PC-3 (cell line): ENCODE results near the gene HERC3. TPM values are rescaled to one million over a fixed set of nuclear protein-coding genes. Genes with fewer than 3 reads are reported as not detected.
A peak's percentile ranks its signal among the peaks of the same experiment; 100 is the strongest.

Experiments used
- ATAC-seq: fragments of 200-7000 bp; cut with Tn5 transposase; 2 replicates; pipeline ENCODE4 v1.9.1; 2020; ENCODE audit warnings: mild to moderate bottlenecking, moderate library complexity
- BruUV-seq: library from RNA; stranded (reverse); fragments of 400-500 nt; replicated peaks from 2 replicates; lab custom pipeline; 2021; lab: Mats Ljungman, UMichigan
- CTCF ChIA-PET: fragments of 300-600 bp; sonication (Branson Sonifier 250); formaldehyde crosslinking; loops from one replicate; lab custom pipeline; 2022; ENCODE audit warnings: antibody characterized with exemption; lab: Charles Lee
- POLR2A ChIA-PET: fragments of 300-600 bp; sonication (Branson Sonifier 250); formaldehyde crosslinking; loops from one replicate; lab custom pipeline; 2022; ENCODE audit warnings: antibody characterized with exemption; ENCODE audit not compliant: unreplicated experiment; lab: Charles Lee
- DNase-seq: peaks from one replicate; pipeline ENCODE4 v3.0.0-alpha.2; 2015
- H2AFZ ChIP-seq: fragments of 300-600 bp; sonication (generic); 2 replicates; pipeline ENCODE4 v1.6.0; 2016; ENCODE audit warnings: antibody characterized with exemption, low read length
- H3F3A ChIP-seq: fragments of 300-600 bp; sonication (generic); one replicate; pipeline ENCODE4 v1.6.0; 2017; ENCODE audit warnings: antibody characterized with exemption, low read length, control low read depth, mild to moderate bottlenecking; ENCODE audit not compliant: unreplicated experiment
- H3K27ac ChIP-seq: fragments of 300-600 bp; sonication (generic); 2 replicates; pipeline ENCODE4 v1.5.1; 2016; ENCODE audit warnings: mild to moderate bottlenecking, low read length
- H3K27me3 ChIP-seq: fragments of 300-600 bp; sonication (generic); 2 replicates; pipeline ENCODE4 v1.6.1; 2016; ENCODE audit warnings: low read length, mixed read lengths
- H3K36me3 ChIP-seq: fragments of 300-600 bp; sonication (generic); 2 replicates; pipeline ENCODE4 v1.6.1; 2016; ENCODE audit warnings: low read depth, mixed run types, low read length, mixed read lengths
- H3K4me1 ChIP-seq: fragments of 300-600 bp; sonication (generic); 2 replicates; pipeline ENCODE4 v1.5.1; 2016; ENCODE audit warnings: low read length; ENCODE audit not compliant: insufficient read depth
- H3K4me2 ChIP-seq: fragments of 300-600 bp; sonication (generic); 2 replicates; pipeline ENCODE4 v1.6.0; 2016; ENCODE audit warnings: low read length
- H3K4me3 ChIP-seq: fragments of 300-600 bp; sonication (generic); 2 replicates; pipeline ENCODE4 v1.5.1; 2016; ENCODE audit warnings: mild to moderate bottlenecking, low read length, mixed read lengths
- H3K79me2 ChIP-seq: fragments of 300-600 bp; sonication (generic); 2 replicates; pipeline ENCODE4 v1.6.1; 2017; ENCODE audit warnings: low read length, mixed read lengths
- H3K9ac ChIP-seq: fragments of 300-600 bp; sonication (generic); 2 replicates; pipeline ENCODE4 v1.6.0; 2016; ENCODE audit warnings: mild to moderate bottlenecking, low read length
- H3K9me2 ChIP-seq: fragments of 300-600 bp; sonication (generic); replicated peaks from 2 replicates; pipeline ENCODE4 v1.6.1; 2016; ENCODE audit warnings: mixed run types, low read length, mixed read lengths
- H3K9me3 ChIP-seq: fragments of 300-600 bp; sonication (generic); 2 replicates; pipeline ENCODE4 v1.6.1; 2016; ENCODE audit warnings: low read length, mixed read lengths
- H4K20me1 ChIP-seq: fragments of 300-600 bp; sonication (generic); 2 replicates; pipeline ENCODE4 v1.6.1; 2016; ENCODE audit warnings: low read length, mixed read lengths
- EZH2 ChIP-seq: fragments of 300-600 bp; sonication (generic); IDR thresholded peaks from one replicate; pipeline ENCODE4 v1.6.1; 2017; ENCODE audit warnings: antibody characterized with exemption, mild to moderate bottlenecking, low read length; ENCODE audit not compliant: unreplicated experiment
- EZH2phosphoT487 ChIP-seq: fragments of 300-600 bp; sonication (generic); IDR thresholded peaks from 2 replicates; pipeline ENCODE4 v1.6.1; 2018; ENCODE audit warnings: mild to moderate bottlenecking, antibody characterized with exemption, low read length, borderline replicate concordance
- intact Hi-C: fragments of 100-400 bp; cut with micrococcal nuclease; formaldehyde crosslinking; loops from 2 replicates; pipeline ENCODE4 v1.9.0; 2023
- total RNA-seq: library from RNA; depleted of rRNA; stranded (reverse); fragments of >200 nt; gene quantifications from 2 replicates; pipeline ENCODE4 v1.2.3, GENCODE V29; 2014
- TF ChIP-seq, protein P1 (sequence below): fragments of 300-600 bp; sonication (generic); conservative IDR thresholded peaks from 2 replicates; pipeline ENCODE4 v1.5.1; 2017; ENCODE audit warnings: antibody characterized with exemption, low read depth, mild to moderate bottlenecking, low read length

Gene HERC3
- total RNA-seq, 1 experiment from 2014 or later: 5.2 TPM

DNA sequence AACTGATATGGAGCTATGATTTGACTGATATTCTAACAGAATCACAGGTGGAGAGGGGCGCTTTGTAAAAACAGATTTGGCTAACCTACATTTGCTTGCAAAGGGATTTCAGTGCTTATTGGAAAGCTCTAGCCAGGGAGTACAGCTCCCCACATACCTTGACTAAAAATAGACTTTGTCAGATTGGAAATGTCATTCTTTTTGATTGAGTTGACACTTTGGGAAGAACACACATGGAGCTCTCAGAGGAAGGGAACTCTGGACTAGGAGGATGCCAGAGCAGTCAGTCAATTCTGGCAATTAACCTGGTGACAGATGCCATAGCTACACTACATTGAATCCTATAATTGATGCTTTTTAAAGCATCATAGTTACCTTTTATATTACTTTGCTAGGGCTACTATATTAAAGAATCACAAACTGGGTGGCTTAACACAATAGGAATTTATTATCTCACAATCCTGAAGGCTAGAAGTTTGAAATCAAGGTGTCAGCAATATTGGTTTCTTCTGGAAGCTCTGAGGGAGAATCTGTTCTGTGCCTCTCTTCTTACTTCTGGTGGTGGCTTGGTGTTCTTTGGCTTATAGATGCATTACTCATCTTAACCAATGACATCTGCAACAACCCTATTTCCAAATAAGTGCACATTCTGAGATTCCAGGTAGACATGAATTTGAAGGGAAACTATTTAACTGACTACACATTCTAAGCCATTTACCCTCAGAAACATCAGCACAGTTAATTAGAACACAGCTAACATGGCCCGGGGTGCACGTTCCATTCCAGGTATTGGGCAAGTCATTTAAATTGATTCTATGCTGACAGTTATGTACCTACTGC, 8.4 kb upstream of the HERC3 start:
- TF ChIP-seq EZH2: no peak
- TF ChIP-seq, protein P1, sequence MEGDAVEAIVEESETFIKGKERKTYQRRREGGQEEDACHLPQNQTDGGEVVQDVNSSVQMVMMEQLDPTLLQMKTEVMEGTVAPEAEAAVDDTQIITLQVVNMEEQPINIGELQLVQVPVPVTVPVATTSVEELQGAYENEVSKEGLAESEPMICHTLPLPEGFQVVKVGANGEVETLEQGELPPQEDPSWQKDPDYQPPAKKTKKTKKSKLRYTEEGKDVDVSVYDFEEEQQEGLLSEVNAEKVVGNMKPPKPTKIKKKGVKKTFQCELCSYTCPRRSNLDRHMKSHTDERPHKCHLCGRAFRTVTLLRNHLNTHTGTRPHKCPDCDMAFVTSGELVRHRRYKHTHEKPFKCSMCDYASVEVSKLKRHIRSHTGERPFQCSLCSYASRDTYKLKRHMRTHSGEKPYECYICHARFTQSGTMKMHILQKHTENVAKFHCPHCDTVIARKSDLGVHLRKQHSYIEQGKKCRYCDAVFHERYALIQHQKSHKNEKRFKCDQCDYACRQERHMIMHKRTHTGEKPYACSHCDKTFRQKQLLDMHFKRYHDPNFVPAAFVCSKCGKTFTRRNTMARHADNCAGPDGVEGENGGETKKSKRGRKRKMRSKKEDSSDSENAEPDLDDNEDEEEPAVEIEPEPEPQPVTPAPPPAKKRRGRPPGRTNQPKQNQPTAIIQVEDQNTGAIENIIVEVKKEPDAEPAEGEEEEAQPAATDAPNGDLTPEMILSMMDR: no peak
- no peak for TF ChIP-seq EZH2phosphoT487
- no peak for DNase-seq
- Histone ChIP-seq H3K4me2 (no peak overlapping the region), H3K9me2 (no peaks in the 10 kb centered on the region), H3K36me3 (no peaks in the 10 kb centered on the region), H3K27ac (no peak overlapping the region), H3K27me3 (no peaks in the 10 kb centered on the region), H3K4me3 (no peak overlapping the region), H3K79me2 (no peaks in the 10 kb centered on the region), H2AFZ (no peak overlapping the region), H3K9ac (no peak overlapping the region), H3F3A (no peaks in the 10 kb centered on the region), H3K9me3 (no peaks in the 10 kb centered on the region), H3K4me1 (peaks cover 7% of the 10 kb centered on the region), H4K20me1 (no peaks in the 10 kb centered on the region)
- BruUV-seq: no TSS peak
- ChIA-PET POLR2A (no interaction called here), CTCF (no interaction called here)
- intact Hi-C loops: no loop called here
- no peak for ATAC-seq

DNA sequence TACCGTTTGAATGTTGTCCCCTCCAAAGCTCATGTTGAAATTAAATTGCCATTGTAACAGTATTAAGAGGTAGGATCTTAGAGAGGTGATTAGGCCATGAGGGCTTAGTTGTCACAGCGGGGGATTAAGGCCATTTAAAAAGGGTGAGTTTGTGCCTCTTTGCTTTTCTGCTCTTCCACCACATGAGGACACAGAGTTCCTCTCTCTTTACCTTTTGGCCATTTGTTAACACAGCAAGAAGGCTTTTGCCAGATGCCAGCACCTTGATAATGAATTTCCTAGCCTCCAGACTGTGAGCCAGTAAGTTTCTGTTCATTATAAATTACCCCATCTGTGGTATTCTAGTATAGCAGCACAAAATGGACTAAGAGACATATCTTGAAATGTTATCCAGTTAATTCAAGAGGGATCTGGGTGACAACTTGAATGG, 7.8 kb upstream of the HERC3 start:
- ChIA-PET CTCF (no interaction called here), POLR2A (no interaction called here)
- H4K20me1 ChIP-seq: no peaks in the 10 kb centered on the region
- no peaks in the 10 kb centered on the region for H3K27me3 ChIP-seq
- no peak overlapping the region for H3K27ac ChIP-seq
- ATAC-seq: no peak
- no peak overlapping the region for H3K4me2 ChIP-seq
- no peak overlapping the region for H3K9ac ChIP-seq
- BruUV-seq: no TSS peak
- H2AFZ ChIP-seq: no peak overlapping the region
- H3F3A ChIP-seq: no peaks in the 10 kb centered on the region
- H3K9me2 ChIP-seq: no peaks in the 10 kb centered on the region
- H3K9me3 ChIP-seq: no peaks in the 10 kb centered on the region
- H3K4me1 ChIP-seq: peaks cover 7% of the 10 kb centered on the region
- intact Hi-C loops: no loop called here
- no peaks in the 10 kb centered on the region for H3K36me3 ChIP-seq
- no peak overlapping the region for H3K4me3 ChIP-seq
- DNase-seq: no peak
- TF ChIP-seq EZH2: no peak
- TF ChIP-seq EZH2phosphoT487: no peak
- TF ChIP-seq, protein P1: no peak
- no peaks in the 10 kb centered on the region for H3K79me2 ChIP-seq

DNA sequence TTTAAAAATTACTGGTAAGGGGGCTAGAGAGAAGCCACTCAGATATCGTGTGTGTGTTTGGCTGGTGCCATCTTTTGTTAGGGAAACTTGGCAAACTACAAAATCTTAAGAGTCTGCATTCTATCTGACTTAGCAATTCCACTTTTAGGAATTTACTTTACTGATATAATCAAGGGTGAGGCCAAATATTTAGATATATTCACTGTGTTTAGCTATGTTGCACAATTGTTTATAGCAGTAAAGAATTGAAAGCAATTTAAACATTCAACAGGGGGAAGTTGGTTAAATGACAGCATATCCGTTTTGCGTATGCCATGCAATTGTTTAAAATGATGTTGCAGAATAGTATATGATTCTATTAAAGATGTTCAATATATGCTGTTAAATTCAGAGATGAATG, 6.4 kb upstream of the HERC3 start:
- Histone ChIP-seq H3K4me3 (no peak overlapping the region), H3K27me3 (no peaks in the 10 kb centered on the region), H3K79me2 (no peaks in the 10 kb centered on the region), H3F3A (no peaks in the 10 kb centered on the region), H2AFZ (no peak overlapping the region), H3K36me3 (no peaks in the 10 kb centered on the region), H3K4me1 (peaks cover 7% of the 10 kb centered on the region), H4K20me1 (no peaks in the 10 kb centered on the region), H3K27ac (no peak overlapping the region), H3K9me2 (no peaks in the 10 kb centered on the region), H3K9ac (no peak overlapping the region), H3K4me2 (no peak overlapping the region), H3K9me3 (no peaks in the 10 kb centered on the region)
- POLR2A ChIA-PET: no interaction called here
- intact Hi-C loops: no loop called here
- TF ChIP-seq, protein P1: no peak
- TF ChIP-seq EZH2: no peak
- no peak for TF ChIP-seq EZH2phosphoT487
- no TSS peak for BruUV-seq
- no peak for ATAC-seq
- peak; percentile 39 for DNase-seq
- CTCF ChIA-PET: interaction anchor here (0.7 kb wide), 1 partner anchor 223 kb away, joined by 6 read pairs; no protein-coding TSS in a partner anchor
